Endometrial microvascular endothelial cells (primary cell): ENCODE results near the gene CBX4. TPM values are rescaled to one million over a fixed set of nuclear protein-coding genes. Genes with fewer than 3 reads are reported as not detected.

Experiments used
- in situ Hi-C: cut with HindIII; loops from 2 replicates; pipeline ENCODE4 v1.10.0; 2017; ENCODE audit warnings: low sequenced_read_pairs, low pct_unique_long_range_greater_than_20kb; ENCODE audit errors: inconsistent ontology term
- total RNA-seq: library from RNA; depleted of rRNA; stranded (reverse); fragments of >200 nt; gene quantifications from one replicate; pipeline ENCODE4 v1.2.3, GENCODE V29; 2015; ENCODE audit errors: inconsistent ontology term

The CBX4 gene
- total RNA-seq, 1 donor from 2014 or later = 5.6 TPM

DNA sequence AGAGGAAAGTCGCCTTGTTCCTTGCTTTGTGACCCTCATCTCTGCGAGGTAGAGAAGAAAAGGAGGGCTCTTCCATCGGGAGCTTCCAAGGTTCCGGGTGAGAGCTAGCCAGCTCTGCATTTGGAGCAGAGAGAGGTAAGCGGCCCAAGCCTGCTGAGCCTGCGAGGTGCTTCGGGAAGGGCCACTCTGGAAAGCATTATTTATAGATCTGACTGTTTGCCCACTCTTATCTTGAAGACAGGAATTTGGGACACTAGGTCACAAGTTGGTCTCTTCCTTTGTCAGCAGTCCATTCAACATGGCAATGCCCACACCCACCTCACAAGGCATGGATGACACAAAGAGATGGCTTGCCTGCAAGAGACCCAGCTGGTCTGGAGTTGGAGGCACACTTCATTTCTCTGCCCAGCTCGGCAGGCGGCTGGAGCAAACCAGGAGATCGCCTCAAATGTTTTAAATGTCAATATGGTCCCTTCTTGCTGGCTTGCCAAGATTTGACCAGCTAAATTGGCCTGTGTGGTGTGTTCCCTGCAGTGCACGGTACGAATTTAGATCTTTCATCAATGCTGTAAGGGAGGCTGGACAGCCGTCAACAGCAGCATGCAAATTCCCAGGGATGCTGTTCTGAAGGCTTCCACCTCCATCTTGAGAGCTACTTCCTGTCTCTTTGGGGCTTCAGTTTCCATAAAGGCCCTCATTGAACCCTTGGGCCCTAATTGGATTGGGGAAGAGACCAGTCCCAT lies 19.5 kb downstream of the CBX4 start:
- in situ Hi-C loops = no loop called here

DNA sequence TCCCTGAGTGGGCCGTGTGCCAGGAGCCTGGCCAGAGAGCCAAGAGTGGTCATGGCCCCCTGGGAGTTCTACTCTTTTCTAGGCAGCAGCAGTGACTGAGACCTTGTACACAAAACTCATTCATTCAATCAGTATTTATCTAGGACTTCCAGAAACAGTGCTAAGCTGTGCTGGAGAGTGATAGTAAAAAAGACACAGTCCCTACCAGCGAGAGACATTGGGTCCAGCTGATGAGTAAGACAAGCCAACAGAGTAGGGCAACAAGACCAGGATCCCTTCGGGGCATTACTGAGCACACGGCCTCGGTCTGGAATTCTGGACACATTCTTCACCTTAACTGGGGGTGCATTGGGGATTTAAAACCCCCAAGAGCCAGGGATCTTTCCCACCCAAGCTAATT lies 20.2 kb downstream of the CBX4 start:
- in situ Hi-C loops = no loop called here

DNA sequence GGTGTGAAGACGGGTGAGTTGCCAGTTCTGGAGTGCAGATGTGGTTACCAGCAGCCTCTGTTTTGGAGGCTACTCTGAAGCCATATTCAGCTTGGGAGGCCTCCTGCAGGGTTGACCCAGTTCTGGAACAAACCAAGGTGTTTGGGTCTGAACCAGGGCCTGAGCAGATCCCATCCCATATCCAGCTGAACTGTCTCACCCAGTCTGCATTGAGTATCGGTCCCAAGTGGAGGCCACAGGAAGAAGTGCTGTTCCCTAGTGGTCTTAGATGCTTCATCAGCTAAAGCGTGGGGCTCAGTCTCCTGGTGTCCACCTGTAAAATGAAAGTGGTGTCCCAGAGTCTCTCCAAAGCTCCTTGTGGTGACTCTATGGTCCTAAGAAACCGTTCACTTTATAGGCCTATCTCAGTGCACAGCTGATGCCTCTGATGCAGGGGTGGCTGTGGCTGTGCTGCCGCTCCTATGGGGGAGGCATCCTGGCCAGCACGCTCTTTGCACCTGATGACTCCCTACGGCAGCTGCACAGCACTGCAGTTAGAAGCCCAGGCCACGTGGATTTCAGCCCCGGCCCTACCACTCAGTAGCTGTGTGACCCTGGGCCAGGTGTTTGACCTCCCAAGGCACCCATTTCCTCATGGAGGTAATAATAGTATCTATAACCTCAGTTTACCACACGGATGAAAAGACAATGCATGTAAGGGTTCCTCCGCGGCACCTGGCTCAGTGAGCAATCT lies 21.0 kb downstream of the CBX4 start:
- in situ Hi-C loops = no loop called here

DNA sequence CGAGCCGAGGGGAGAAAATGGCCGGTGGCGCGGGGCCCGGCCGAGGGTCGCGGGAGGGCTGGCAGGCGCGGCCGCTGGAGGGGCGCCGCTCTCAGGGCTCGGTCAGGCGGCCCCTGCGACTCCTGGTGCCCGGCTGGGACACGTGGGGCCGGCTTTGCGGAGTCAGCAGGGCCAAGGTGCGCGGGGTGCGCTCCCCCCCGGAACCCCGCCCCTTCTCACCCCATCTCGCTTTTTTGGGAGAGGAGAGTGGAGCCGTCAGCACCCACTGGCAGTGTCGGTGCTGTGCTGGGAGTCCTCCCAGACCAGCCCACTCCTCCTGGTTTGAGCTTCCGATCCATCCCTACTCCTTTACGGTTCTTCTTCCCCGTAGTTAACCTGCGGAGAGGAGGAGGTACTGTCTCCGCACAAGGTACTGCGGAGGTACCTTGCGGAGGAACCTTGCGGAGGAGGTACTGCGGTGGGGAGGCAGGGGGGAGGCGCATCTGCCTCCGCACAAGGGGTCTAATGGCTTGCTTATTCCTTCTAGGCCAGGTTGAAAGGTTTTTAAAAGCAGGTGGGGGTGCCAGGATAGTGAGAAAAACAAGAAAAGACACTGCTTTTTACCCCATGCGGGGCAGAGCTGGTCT lies 23.3 kb downstream of the CBX4 start:
- in situ Hi-C loops = no loop called here

DNA sequence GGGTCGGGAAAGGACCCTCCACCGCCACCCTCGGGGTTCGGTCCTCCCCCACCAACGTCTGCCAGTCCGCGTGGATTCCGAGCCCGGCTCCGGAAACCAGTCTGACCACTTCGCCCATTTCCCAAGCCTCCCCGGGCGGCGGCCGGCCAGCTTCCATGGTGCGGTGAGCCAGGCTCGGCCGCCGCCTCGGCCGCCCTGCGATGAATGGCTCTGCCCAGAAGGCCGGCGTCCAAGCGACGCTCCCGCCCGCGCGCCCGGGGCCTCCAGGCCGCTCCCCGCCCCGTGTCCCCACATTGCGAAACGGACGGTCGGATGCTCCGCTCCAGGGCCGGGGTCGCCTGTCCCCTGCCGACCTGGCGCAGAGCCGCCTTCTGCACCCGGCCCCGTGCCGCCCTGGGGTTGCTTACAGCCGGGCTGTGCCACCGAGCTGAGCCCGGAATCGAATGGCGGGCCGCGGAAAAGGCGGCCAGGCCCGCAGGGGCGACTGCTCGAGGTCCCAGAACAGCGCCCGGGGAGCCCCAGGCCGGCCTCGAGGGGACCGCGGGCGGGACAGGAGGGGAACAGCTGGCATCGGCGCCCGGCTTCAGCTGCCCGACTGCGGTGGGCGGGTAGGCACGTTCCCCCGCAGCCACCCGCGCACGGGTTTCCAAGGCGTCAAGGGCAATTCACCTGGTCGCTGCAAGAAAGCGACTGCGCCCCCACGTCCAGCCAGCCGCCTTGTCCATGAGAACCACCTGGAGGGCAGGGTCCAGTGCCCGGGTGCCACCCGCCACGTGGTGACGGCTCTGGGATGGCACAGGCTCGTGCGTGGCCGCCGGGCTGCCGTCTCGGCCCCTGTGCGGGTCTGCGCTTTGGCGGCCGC lies 24.0 kb downstream of the CBX4 start:
- in situ Hi-C loops = no loop called here

DNA sequence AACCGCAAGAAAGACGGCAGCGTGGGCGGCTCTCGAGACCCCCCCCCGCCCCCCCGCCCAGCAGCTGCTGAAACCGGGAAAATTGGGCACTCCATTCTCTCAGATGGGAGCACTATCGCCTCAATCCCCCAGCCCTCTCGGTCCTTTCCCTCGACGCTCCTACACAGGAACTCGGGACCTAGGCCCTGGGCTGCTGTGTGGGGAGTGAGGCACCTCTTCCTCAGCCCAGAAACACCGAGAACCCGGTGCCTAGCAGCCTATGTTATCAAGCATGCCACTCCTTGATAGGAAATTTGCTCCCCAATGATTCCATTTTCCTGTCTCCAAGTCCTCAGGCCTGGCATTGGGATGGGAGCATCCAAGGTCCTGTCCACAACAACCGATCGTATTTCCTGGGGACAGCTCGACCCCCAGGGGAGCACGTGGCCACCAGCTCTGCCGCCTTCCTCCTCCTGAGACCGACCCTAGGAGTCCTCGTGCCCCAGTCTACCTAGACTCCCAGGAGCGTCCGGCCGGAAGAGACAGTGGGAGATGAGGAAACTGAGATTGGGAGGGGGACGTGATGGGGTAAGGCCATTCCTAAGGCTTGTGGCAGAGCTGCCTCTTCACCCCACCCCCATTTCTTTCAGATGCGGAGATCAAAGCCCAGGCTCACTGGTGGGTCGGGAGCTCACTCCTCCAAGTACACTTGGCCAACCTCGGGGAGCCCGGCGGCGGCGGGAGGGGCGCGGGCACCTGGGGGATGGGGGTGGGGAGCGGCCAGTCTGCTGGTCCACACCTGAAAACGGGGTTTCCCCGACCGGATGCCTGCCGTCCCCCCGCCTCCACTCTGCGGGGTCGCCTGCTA lies 24.9 kb downstream of the CBX4 start:
- in situ Hi-C loops = no loop called here

DNA sequence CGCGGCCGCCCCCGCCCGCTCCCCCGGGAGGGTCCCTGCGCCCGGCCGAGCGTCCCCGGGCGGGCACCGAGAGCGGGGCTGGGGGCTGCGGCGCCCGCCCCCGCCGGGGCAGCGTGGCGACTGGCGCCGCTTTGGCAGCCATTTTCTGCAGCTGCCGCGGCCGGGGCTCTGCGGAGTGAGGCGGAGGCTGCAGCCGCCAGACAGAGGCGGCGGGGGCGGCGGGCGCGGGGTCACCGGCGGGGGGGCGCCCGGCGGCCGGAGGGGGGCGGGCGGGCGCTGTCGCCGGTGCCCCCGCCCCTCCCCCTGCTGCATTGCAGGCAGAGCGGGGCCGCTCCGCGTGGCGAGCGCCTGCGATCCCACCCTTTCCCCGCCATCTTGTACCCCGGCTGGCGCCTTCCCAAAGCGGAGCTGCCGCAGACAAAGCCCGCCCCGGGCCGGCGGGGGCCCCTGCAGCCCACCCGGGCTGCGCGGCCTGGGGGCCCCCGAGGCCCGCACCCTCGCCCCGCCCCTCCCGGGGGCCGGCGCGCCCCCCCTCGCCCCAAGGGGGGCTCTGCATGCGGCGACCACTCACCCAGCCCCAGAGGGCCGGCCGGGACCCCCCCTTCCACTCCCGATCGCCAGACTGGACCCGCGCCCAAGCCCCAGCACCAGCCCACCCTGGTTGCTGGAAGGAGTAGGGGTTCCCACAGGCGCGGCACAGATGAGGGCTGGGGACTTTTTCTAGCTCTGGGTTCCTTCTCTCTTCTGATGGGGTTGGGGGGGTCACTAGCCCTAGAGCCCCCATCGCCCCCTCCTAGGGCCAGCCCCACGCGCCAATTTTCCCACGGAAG lies 25.7 kb downstream of the CBX4 start:
- in situ Hi-C loops = no loop called here

DNA sequence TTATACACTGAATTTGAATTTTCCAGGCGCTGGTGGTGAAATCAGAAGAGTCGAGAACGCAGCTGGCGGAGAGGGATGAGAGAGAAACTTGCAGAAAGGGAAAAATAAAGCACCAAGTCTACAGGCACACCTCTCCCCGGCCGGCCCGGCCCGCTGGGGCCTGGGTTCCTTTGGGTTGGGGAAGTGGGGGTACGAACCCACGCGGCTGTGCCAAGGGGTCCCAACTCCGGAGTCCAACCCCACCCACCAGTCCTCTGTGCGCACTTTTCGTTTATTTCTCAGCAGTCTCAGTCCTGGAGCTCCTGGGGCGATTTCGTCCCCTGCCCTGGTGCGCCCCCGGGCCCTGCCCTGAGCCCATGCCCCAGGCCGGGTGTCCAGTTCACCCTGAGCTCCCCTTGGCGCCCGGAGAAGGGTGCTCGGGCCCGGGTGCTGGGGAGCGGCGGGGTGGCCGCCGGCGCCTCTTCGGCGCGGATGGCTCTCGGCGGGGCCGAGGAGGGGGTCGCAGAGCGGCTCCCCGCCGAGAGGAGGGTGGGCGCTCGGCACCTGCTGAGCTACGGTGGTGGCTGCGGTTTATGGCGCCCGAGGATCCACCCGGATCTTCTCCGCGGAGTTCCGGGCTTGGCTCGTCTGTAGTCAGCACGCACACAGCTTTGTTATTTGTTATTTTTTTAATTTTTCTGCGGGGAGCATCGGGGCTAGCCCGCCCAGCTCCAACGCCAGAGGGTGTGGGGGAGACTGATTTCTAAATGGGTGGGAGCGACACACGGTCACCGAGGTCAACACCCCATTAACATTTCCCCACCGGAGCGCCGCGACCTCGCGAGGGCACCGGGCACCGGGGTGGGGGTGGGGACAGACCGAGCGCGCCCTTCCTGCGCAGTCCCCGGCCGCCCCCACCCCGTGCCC lies 26.6 kb downstream of the CBX4 start:
- in situ Hi-C loops = no loop called here

DNA sequence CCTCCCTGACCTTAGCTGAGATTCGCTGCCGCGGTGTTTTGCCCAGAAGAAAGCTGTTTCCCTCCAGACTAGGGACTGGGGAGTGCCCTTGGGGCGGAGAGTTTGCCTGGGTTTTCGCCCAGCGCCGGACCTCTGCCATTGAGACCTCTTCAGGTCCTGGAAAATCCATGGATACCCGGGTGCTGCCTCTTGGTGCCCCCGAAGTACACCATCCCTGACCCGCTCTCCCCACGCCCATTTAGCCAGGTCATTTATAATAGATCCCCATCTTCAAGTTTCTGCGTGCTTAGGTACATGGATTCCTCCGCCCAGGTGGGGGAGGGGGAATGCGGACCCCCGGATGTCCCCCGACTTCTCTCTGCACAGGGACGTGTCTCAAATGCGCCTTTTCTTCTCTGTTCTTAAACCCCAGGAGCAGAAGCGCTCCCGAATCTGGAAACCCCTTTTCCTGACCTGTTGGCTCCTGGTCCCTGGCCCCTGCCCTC lies 27.3 kb downstream of the CBX4 start:
- in situ Hi-C loops = no loop called here

DNA sequence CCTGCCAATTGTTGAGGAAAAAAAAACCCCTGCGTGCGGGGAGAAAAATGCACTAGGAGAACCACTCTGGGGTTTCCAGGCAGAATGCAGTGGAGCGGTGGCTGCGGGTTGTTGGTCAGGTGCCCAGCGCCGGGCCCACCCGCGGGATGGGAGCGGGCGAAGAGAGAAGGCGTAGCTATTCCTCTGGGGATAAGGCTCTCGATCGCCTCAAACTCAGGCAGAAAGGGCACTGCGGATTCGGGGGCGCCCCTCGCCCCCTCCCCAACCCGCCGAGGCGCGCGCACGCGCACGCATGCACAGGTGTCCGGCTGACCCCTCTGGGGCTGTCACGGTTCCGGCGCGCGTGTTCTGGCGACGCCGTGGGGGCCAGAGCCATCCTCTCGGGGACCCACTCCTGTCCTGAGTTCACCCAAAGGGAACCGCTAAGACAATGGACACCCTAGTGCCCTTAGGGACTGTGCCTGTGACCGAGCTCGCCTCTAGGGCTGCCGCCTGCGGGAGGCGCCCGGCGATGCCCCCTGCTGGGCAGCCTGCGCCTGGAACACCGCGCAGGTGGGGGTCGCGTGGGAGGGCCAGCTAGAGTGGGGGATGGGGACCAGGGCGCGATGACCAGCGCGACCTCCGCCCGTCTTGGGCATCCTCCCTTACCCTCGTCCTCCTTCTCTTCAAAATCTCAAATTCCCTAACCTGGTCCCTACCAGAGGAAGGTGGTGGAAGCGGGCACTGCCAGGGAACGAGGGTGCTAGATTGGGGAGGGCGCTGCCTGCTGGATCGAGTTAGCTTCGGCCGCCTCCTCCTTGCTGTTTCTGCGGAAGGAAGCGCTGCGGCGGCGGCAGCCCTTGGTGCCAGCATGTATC lies 28.0 kb downstream of the CBX4 start:
- in situ Hi-C loops = no loop called here

DNA sequence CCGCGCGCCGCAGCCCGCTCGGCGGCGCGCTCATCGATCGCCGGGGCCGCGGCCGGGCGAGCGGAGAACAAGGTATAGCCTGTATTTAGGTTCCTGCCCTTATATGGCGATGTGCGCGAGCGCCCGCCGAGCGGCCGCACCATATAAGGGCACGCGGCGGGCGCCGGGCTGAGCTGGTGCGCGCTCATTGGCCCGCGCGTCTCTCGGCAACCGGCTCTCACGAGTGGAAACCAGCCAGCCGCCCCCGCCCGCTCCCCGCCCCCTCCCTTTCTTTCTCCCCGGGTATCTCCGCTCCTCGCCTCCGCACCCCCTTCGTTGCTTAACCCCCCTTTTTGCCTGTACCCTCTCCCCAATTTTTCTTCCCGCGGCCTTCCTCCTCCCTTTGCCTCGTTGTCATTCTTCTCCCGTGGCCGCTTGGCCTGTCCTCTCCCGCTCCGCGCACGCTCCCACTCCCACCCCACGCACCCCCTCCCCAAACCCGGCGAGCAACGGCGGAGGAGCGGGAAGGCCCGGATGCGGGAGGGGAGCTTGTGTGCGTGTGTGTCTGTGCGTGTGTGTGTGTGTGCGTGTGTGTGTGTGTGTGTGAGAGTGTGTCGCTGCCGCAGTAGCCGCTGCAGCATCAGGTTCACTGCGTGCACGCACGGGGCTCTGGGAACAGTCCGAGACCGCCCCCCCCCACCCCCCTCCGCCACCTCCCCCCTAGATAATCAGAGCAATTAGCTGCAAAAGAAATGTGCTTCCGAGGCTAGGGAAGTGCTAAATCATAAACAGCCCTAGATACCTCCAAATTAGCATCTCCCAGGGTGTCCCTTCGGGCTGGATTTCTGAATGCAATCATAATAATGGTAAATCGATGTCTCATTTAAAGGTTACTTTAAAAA lies 28.9 kb downstream of the CBX4 start:
- in situ Hi-C loops = no loop called here

DNA sequence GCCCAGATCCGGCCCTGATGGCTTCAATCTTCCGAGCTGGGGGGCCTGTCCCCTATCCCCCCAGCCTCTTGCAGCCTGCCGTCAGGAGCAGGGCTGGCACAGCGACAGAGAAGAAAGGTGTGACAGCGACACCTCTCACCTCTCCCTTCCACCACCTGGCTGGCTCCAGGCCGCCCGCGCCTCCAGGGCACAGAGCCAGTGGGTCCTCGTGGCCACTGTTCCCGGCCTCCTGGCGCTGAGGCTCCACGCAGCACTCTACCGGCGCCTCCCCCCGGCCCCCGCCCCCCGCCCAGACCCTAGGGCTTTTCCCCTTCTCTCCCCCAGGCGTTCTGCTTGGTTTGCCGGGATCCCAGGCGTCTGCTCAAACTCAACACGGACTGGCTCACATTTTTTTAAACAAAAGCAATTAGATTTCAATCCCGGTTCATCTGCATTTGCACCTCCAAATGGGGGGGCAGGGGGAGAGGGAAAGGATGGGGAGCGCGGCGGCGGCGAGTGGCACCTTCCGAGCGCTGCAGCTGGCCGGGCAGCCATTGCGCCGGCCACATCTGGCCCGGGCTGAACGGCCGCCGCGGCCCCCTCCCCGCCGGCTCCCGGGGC lies 29.6 kb downstream of the CBX4 start:
- in situ Hi-C loops = no loop called here

DNA sequence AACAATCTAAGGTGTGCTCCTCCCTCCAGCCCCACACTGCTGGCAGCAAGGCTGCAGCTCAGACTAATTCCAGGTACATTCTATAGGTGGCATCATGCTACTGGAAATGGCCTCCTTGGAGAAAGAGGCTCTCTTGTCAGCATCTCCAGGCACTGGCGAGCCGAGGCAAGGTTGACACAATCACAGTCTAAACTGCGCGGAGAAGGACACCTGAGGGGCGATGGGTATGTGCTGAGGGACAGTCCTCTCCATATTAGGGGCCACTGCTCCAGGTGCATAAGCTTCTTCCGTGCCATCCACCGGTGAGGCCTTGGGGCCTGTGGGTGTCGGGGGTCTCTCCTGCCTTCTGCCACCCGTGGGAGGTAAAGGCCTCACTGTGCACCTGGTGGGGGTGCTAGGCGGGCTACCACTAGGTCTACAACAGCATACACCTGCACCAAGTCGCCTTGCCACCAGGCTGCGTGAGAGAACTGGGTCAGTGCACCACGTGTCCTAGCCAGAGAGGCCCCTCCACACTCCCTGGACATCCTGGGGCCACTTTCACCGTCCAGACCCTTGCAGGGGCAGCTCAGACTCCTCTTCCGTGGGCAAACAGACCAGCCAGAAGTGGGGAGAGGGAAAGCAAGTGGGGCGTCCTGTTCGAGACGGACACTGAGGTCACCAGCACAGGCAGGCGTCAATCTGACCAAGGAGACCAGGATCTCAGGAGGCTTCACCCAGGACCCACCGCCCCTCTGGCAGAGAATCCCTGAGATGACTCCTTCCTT lies 30.3 kb downstream of the CBX4 start:
- in situ Hi-C loops = no loop called here
